ENCODE data around the gene SLC35F3. TPM values are rescaled to one million over a fixed set of nuclear protein-coding genes. Genes with fewer than 3 reads are reported as not detected.
A peak's percentile ranks its signal among the peaks of the same experiment; 100 is the strongest.

The SLC35F3 gene
- total RNA-seq, 1 experiment from 2014 or later: 22.7 TPM

DNA sequence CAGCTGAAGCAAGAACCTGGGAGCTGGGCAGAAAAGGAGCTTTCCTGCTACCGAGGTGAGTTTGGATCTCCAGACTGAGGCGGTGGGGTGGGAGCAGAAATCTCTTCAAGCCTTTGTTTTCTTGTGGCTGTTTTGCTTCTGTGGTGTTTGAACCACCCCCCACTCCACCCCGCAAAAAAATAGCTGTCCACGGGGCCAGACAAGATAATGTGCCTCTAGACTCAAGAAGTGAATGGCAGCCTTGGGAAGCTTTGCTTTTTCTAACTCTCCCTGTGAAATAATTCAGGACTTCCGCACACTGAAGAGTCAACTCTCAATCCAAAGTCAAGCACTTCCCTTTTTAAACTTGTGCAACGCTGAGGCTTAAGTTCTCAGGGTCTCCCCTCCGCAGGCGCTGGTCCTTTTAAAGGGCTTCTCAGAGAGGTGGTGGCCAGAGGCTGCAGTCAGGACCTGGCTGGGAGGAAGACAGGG, 309.2 kb downstream of the SLC35F3 start:
- H3K9me3 ChIP-seq (ENCODE audit: low read depth, low read length, poor library complexity, severe bottlenecking): peaks cover 4% of the 10 kb centered on the region
- intact Hi-C loops (cut with micrococcal nuclease; ENCODE audit: unreplicated experiment): loop anchor here (2.0 kb wide), 1 partner anchor 89 kb away; no protein-coding TSS in a partner anchor
- H3K36me3 ChIP-seq (ENCODE audit: insufficient read depth, low read length, poor library complexity, severe bottlenecking): peaks cover 5% of the 10 kb centered on the region
- peaks cover 40% of the 10 kb centered on the region for H3K4me1 ChIP-seq (ENCODE audit: insufficient read depth, low read length, poor library complexity, severe bottlenecking)
- no peaks in the 10 kb centered on the region for H3K27me3 ChIP-seq (replicated peaks; ENCODE audit: insufficient read depth, low read depth, low read length, poor library complexity)
- ChIA-PET CTCF (interaction anchor here (0.5 to 2.1 kb wide), 3 partner anchors 82 to 96 kb away, joined by 3 to 28 read pairs (median 3); no protein-coding TSS in a partner anchor), POLR2A (ENCODE audit: low non-redundant PET) (interaction anchor here (0.5 to 0.8 kb wide), 2 partner anchors 12 to 295 kb away, joined by 3 read pairs; no protein-coding TSS in a partner anchor)
- no TSS peak for BruUV-seq (replicated peaks)
- peak overlapping the region; percentile 83 for H3K4me3 ChIP-seq (ENCODE audit: low read depth, low read length, poor library complexity, severe bottlenecking)
- peak overlapping the region; percentile 66 for H3K27ac ChIP-seq (ENCODE audit: low read depth, low read length, poor library complexity, severe bottlenecking)
- no peak for DNase-seq (ENCODE audit: low spot score)
- TF ChIP-seq EZH2 (IDR thresholded peaks at IDR 0.05; ENCODE audit: borderline replicate concordance, low read depth, low read length, poor library complexity, severe bottlenecking): no peak
- TF ChIP-seq, protein P1, sequence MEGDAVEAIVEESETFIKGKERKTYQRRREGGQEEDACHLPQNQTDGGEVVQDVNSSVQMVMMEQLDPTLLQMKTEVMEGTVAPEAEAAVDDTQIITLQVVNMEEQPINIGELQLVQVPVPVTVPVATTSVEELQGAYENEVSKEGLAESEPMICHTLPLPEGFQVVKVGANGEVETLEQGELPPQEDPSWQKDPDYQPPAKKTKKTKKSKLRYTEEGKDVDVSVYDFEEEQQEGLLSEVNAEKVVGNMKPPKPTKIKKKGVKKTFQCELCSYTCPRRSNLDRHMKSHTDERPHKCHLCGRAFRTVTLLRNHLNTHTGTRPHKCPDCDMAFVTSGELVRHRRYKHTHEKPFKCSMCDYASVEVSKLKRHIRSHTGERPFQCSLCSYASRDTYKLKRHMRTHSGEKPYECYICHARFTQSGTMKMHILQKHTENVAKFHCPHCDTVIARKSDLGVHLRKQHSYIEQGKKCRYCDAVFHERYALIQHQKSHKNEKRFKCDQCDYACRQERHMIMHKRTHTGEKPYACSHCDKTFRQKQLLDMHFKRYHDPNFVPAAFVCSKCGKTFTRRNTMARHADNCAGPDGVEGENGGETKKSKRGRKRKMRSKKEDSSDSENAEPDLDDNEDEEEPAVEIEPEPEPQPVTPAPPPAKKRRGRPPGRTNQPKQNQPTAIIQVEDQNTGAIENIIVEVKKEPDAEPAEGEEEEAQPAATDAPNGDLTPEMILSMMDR (conservative IDR thresholded peaks at IDR 0.05; ENCODE audit: low read depth, low read length): no peak

DNA sequence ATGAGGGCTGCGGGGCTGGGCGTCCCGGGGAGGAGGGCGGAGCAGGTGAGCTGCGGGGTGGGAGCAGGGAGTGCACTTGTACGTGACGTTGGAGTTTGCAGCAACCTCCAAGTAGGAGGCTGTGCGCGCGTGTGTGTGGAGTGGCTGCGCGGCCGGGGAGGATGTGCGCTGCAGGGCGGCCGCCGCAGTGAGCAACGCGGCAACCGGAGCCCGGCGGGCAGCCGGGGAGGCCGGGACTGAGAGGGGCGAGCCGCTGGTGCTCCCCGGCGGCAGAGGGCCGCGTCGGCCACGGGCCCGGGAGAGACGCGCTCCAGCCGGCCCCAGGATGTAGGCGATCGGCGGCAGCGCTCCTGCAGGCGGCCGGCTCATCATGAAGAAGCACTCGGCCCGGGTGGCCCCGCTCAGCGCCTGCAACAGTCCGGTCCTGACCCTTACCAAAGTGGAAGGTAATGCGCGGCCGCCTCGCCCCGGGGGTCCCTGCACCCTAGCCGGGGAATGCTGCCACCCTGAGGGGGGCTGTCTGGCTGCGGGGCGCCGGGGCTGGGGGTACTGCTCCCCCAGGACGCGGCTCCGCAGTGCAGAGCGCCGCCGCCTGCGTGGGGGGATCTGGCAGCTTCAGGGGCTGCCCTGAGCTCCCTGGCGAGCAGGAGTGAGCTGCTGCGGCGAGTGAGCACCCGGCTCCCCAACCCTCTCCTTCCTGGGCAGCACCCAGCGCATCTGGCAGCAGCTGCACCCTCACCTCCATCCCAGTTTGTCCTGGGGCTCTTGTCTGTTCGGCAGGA, 309.8 kb downstream of the SLC35F3 start:
- Histone ChIP-seq H3K4me1 (ENCODE audit: insufficient read depth, low read length, poor library complexity, severe bottlenecking) (peaks cover 40% of the 10 kb centered on the region), H3K27ac (ENCODE audit: low read depth, low read length, poor library complexity, severe bottlenecking) (peak overlapping the region; percentile 66), H3K9me3 (ENCODE audit: low read depth, low read length, poor library complexity, severe bottlenecking) (peaks cover 4% of the 10 kb centered on the region), H3K36me3 (ENCODE audit: insufficient read depth, low read length, poor library complexity, severe bottlenecking) (peaks cover 7% of the 10 kb centered on the region), H3K4me3 (ENCODE audit: low read depth, low read length, poor library complexity, severe bottlenecking) (peak overlapping the region; percentile 83), H3K27me3 (replicated peaks; ENCODE audit: insufficient read depth, low read depth, low read length, poor library complexity) (no peaks in the 10 kb centered on the region)
- no TSS peak for BruUV-seq (replicated peaks)
- no peak for TF ChIP-seq EZH2 (IDR thresholded peaks at IDR 0.05; ENCODE audit: borderline replicate concordance, low read depth, low read length, poor library complexity, severe bottlenecking)
- POLR2A ChIA-PET (ENCODE audit: low non-redundant PET): no interaction called here
- CTCF ChIA-PET: interaction anchor here (1.0 to 2.1 kb wide), 2 partner anchors 95 kb away, joined by 3 to 28 read pairs; no protein-coding TSS in a partner anchor
- intact Hi-C loops (cut with micrococcal nuclease; ENCODE audit: unreplicated experiment): no loop called here
- peak; percentile 58 for DNase-seq (ENCODE audit: low spot score)

DNA sequence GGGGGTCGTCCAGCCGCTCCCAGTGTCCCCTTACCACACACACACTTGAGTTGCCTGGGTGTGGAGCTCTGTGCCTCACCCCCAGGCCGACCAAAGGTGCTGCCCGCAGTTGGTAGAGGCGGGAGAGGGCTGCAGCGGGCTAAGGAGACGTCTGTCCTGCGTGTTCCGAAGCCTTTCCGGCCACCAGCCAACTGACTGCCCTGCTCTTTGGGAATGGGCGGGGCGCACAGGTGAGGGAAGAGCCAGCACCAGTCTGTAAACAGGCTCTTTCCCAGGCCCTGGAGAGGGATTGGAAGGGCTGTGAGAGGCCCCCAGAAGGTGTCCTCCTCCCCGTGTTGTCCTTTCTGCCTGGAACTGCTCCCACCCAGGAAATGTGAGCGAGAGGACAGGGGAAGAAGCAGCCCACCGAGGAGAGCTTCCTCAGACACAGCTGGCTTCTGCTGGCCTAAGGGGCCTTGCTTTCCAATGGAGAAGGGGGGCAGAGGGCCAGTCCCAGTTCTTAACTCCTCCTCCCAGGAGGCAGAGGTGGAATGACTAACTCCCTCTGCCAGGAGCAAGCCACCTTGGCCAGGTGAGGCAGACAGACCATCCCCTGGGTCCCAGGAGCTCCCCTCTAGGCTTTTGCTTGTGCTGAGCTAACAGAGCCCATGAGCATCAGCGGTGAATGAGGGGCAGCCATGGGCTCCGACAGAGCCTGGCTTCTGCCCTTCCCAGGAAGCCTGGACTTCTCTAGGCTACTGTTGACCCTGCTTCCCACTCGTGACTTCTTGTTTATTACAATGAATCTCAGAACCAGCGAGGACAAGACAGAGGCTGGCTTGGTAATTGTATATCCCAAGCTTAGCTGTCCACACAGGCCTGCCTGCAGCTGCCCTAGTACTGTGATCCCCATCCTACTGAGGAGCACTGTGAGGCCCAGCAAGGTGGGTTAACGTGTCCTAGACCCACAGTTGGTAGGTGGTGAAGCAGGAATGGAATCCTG, 310.7 kb downstream of the SLC35F3 start:
- DNase-seq (ENCODE audit: low spot score): no peak
- Histone ChIP-seq H3K9me3 (ENCODE audit: low read depth, low read length, poor library complexity, severe bottlenecking) (no peaks in the 10 kb centered on the region), H3K27ac (ENCODE audit: low read depth, low read length, poor library complexity, severe bottlenecking) (peak overlapping the region; percentile 66), H3K4me1 (ENCODE audit: insufficient read depth, low read length, poor library complexity, severe bottlenecking) (peaks cover 40% of the 10 kb centered on the region), H3K36me3 (ENCODE audit: insufficient read depth, low read length, poor library complexity, severe bottlenecking) (peaks cover 15% of the 10 kb centered on the region), H3K4me3 (ENCODE audit: low read depth, low read length, poor library complexity, severe bottlenecking) (peak overlapping the region; percentile 83), H3K27me3 (replicated peaks; ENCODE audit: insufficient read depth, low read depth, low read length, poor library complexity) (no peaks in the 10 kb centered on the region)
- ChIA-PET POLR2A (ENCODE audit: low non-redundant PET) (no interaction called here), CTCF (interaction anchor here (0.6 to 1.0 kb wide), 3 partner anchors 51 to 95 kb away, joined by 3 to 4 read pairs (median 3); no protein-coding TSS in a partner anchor)
- TF ChIP-seq EZH2 (IDR thresholded peaks at IDR 0.05; ENCODE audit: borderline replicate concordance, low read depth, low read length, poor library complexity, severe bottlenecking): no peak
- TF ChIP-seq, protein P1 (conservative IDR thresholded peaks at IDR 0.05; ENCODE audit: low read depth, low read length): no peak
- no TSS peak for BruUV-seq (replicated peaks)
- intact Hi-C loops (cut with micrococcal nuclease; ENCODE audit: unreplicated experiment): no loop called here
